Tibial nerve (tissue), 4 donors: Measurements from ENCODE around the gene SERPINA3. TPM values are rescaled to one million over a fixed set of nuclear protein-coding genes. Genes with fewer than 3 reads are reported as not detected.
"Not testable (repeated sequence)": the region's sequence is repeated elsewhere in the genome, so short reads cannot be mapped to it uniquely, and the experiment has no call there.

Source experiments
- DNase-seq, 2 donors: peaks; one replicate each; pipeline ENCODE4 v3.0.0-alpha.2; 2019; ENCODE audit warnings: low spot score in 2 of 2
- H3K27ac ChIP-seq, 4 donors: fragments of 200-600 bp; sonication (generic) in 3 of 4; one replicate each; pipeline ENCODE4 v1.5.1; 2017 to 2019; ENCODE audit warnings: mild to moderate bottlenecking in 1 of 4
- H3K27me3 ChIP-seq, 2 donors: fragments of 200-600 bp; sonication (generic) in 1 of 2; one replicate each; pipeline versions ENCODE4 v1.5.1 to v1.6.0; 2017 to 2019
- H3K36me3 ChIP-seq, 3 donors: fragments of 200-600 bp; sonication (generic); one replicate each; pipeline ENCODE4 v1.5.1; 2018 to 2019
- H3K4me1 ChIP-seq, 4 donors: fragments of 200-600 bp; sonication (generic) in 3 of 4; one replicate each; pipeline ENCODE4 v1.5.1; 2017 to 2019
- H3K4me3 ChIP-seq, 4 donors: fragments of 200-600 bp; sonication (generic) in 3 of 4; one replicate each; pipeline ENCODE4 v1.5.1; 2017 to 2019; ENCODE audit warnings: mild to moderate bottlenecking in 1 of 4, moderate library complexity in 1 of 4
- H3K9me3 ChIP-seq, 4 donors: fragments of 200-600 bp; sonication (generic) in 3 of 4; one replicate each; pipeline ENCODE4 v1.5.1; 2017 to 2019
- EP300 ChIP-seq, 2 donors: sonication (generic); formaldehyde crosslinking; IDR thresholded peaks; one replicate each; pipeline ENCODE4 v1.6.1; 2017; ENCODE audit warnings: antibody characterized with exemption in 2 of 2, mild to moderate bottlenecking in 1 of 2
- POLR2A ChIP-seq, 2 donors: fragments of 450-650 bp; IDR thresholded peaks; one replicate each; pipeline ENCODE4 v1.6.1; 2017; ENCODE audit warnings: antibody characterized with exemption in 2 of 2, mild to moderate bottlenecking in 2 of 2, moderate library complexity in 2 of 2
- WGBS, 2 donors: methylation state at CpG; one replicate each; pipeline ENCODE4 v1.1.5; 2018; 5-methylcytosine and 5-hydroxymethylcytosine counted together
- total RNA-seq, 4 donors: library from RNA; depleted of rRNA; stranded (reverse); fragments of >200 nt; gene quantifications; one replicate each; pipeline ENCODE4 v1.1.0, GENCODE V29; 2016
- TF ChIP-seq, protein P1 (sequence below), 5 experiments: fragments of 200-600 bp in 3 of 5; fragments of 450-650 bp in 2 of 5; sonication (generic) in 3 of 5; IDR thresholded peaks; one replicate each; pipeline ENCODE4 v1.5.1; 2016 to 2019; ENCODE audit warnings: antibody characterized with exemption in 5 of 5, mild to moderate bottlenecking in 3 of 5, moderate library complexity in 2 of 5

Gene SERPINA3
- total RNA-seq, 4 donors from 2014 or later, result 85.0 to 339 (median 171) TPM

DNA sequence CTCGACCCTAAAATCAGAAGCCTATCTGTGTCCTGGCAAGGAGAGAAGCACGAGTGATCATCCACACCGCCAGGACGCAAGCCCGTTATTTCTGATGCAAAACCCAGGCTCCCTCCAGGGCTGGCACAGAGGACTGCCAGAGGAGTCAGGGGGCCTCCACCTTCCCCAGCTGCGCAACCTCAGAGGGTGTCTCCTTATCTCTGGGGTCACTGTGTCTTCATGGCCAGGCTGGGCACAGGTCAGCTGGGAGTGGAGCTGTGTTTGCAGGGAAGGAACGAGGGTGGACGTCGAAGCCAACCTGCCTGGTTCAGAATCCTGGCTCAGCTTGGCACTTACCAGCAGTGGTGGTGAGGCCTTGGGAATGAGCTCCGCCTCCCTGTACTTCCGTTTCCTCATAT, 12.0 kb upstream of the SERPINA3 start:
- Histone ChIP-seq H3K4me3 (no peak overlapping the region), H3K9me3 (no peaks in the 10 kb centered on the region), H3K36me3 (no peaks in the 10 kb centered on the region), H3K27me3 (no peaks in the 10 kb centered on the region), H3K27ac (peak overlapping the region; percentile 73 to 91 (median 78)), H3K4me1 (peaks cover 0 to 63% (median 41%) of the 10 kb centered on the region in 4 donors)
- WGBS, 2 donors, result 85 to 96% methylated on average over 11 of the region's 11 CpGs
- DNase-seq, result no peak
- TF ChIP-seq EP300 (IDR thresholded peaks at IDR 0.05) (no peak), POLR2A (IDR thresholded peaks at IDR 0.05) (no peak)
- TF ChIP-seq, protein P1, sequence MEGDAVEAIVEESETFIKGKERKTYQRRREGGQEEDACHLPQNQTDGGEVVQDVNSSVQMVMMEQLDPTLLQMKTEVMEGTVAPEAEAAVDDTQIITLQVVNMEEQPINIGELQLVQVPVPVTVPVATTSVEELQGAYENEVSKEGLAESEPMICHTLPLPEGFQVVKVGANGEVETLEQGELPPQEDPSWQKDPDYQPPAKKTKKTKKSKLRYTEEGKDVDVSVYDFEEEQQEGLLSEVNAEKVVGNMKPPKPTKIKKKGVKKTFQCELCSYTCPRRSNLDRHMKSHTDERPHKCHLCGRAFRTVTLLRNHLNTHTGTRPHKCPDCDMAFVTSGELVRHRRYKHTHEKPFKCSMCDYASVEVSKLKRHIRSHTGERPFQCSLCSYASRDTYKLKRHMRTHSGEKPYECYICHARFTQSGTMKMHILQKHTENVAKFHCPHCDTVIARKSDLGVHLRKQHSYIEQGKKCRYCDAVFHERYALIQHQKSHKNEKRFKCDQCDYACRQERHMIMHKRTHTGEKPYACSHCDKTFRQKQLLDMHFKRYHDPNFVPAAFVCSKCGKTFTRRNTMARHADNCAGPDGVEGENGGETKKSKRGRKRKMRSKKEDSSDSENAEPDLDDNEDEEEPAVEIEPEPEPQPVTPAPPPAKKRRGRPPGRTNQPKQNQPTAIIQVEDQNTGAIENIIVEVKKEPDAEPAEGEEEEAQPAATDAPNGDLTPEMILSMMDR (IDR thresholded peaks at IDR 0.05), result no peak

DNA sequence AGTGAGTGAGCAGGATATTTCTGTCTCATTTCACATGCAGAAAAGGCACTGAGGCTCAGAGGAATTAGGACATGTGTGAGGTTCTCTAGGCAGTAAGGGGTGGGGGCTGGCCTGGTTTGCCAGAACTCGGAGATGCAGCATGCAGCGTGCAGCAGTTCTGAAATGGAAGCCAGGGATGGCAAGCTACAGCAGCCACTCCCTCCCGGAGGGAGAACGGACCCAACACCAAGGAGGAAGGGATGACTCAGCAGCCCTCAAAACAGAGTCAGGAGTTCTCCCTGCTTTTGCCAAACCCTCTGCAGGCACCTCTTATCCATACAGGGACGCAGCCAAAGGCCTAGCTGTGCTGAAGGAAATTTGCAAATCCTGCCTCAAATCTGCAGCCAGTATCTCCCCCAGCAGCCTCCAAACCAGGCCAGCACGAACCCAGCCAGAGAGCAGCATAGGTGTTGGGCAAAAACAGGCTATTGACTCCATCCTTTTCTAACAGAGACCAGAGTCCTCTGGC, 10.3 kb upstream of the SERPINA3 start:
- no peaks in the 10 kb centered on the region for H3K27me3 ChIP-seq
- 20 to 26% methylated on average over 6 of the region's 6 CpGs for WGBS, 2 donors
- H3K4me3 ChIP-seq, result no peak overlapping the region
- peak in 1 of 2 donors; percentile 73 for TF ChIP-seq EP300 (IDR thresholded peaks at IDR 0.05)
- TF ChIP-seq POLR2A (IDR thresholded peaks at IDR 0.05), result no peak
- TF ChIP-seq, protein P1 (IDR thresholded peaks at IDR 0.05), result peak in 1 of 5 experiments; percentile 13
- peaks cover 0 to 64% (median 41%) of the 10 kb centered on the region in 4 donors for H3K4me1 ChIP-seq
- no peaks in the 10 kb centered on the region for H3K9me3 ChIP-seq
- no peaks in the 10 kb centered on the region for H3K36me3 ChIP-seq
- H3K27ac ChIP-seq, result peak overlapping the region; percentile 36 to 91 (median 77)
- DNase-seq, result peak; percentile 69 to 82

DNA sequence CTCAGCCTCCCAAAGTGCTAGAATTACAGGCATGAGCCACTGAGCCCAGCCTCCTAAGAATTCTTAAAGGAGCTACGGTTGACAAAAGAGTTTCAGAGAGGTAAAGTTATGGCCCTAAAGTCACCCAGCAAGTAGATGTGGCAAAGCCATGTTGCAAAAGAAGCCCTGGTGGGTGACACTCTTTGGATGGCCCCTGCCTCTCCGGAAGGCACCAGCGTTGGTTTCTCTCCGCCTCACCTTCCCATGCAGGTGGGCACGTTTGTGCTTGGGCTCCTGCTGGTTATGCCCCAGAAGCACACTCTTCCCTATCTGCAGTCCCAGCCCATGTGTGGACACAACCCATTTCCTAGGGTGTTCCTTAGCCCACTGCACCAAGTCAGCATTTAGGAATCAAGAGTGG, 9.5 kb upstream of the SERPINA3 start:
- no peak overlapping the region for H3K4me3 ChIP-seq
- H3K9me3 ChIP-seq, result no peaks in the 10 kb centered on the region
- DNase-seq, result no peak
- peak overlapping the region; percentile 36 to 91 (median 77) for H3K27ac ChIP-seq
- no peaks in the 10 kb centered on the region for H3K36me3 ChIP-seq
- H3K27me3 ChIP-seq, result no peaks in the 10 kb centered on the region
- peaks cover 0 to 64% (median 40%) of the 10 kb centered on the region in 4 donors for H3K4me1 ChIP-seq
- TF ChIP-seq, protein P1 (IDR thresholded peaks at IDR 0.05), result no peak
- TF ChIP-seq EP300 (IDR thresholded peaks at IDR 0.05), result no peak
- TF ChIP-seq POLR2A (IDR thresholded peaks at IDR 0.05), result no peak
- WGBS, 2 donors, result 78 to 87% methylated on average over 5 of the region's 5 CpGs

DNA sequence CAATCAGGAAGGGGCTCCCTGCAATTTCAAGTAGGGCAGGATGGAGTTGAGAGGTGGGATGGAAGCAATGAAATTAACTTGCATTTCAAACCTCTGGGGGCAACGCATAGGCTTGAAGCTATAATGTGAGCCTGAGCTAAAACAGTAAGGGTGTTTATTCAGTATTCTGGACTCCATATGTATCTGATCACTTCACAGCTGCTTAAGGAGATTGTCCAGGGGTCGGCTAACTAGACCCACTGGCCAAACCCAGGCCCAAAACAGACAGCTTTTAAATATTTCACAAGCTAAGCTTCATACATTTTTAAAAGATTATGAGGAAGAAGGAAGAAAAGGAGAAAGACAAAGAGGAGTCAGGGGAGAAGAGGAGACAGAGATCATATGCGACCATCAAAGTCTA, 6.8 kb upstream of the SERPINA3 start:
- TF ChIP-seq, protein P1 (IDR thresholded peaks at IDR 0.05), result no peak
- no peak for TF ChIP-seq EP300 (IDR thresholded peaks at IDR 0.05)
- Histone ChIP-seq H3K27me3 (no peaks in the 10 kb centered on the region), H3K4me1 (peaks cover 0 to 37% (median 17%) of the 10 kb centered on the region in 4 donors), H3K4me3 (no peak overlapping the region), H3K27ac (no peak overlapping the region), H3K36me3 (no peaks in the 10 kb centered on the region), H3K9me3 (no peaks in the 10 kb centered on the region)
- no peak for DNase-seq
- WGBS, 2 donors, result 63 to 70% methylated on average over 3 of the region's 3 CpGs

DNA sequence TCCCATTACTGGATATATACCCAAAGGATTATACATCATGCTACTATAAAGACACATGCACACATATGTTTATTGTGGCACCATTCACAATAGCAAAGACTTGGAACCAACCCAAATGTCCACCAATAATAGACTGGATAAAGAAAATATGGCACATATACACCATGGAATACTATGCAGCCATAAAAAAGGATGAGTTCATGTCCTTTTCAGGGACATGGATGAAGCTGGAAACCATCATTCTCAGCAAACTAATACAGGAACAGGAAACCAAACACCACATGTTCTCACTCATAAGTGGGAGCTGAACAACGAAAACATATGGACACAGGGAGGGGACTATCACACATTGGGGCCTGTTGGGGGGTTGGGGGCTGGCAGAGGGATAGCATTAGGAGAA, 3.2 kb upstream of the SERPINA3 start:
- not testable (repeated sequence) for H3K9me3 ChIP-seq, H3K36me3 ChIP-seq, H3K4me3 ChIP-seq, H3K27me3 ChIP-seq, DNase-seq, H3K27ac ChIP-seq
- 71 to 76% methylated on average over 1 of the region's 1 CpG for WGBS, 2 donors
- peaks cover 0 to 37% (median 6%) of the 10 kb centered on the region in 4 donors for H3K4me1 ChIP-seq
